CD4-positive, alpha-beta T cell treated with Interleukin-21 for 1 hour (primary cell): ENCODE results near the gene CERT1.
"Not testable (repeated sequence)": the region's sequence is repeated elsewhere in the genome, so short reads cannot be mapped to it uniquely, and the experiment has no call there.

ENCODE experiments used
- DNase-seq: peaks from one replicate; pipeline ENCODE4 v3.0.0-alpha.2; 2020

Gene CERT1

GRCh38 chr5:75511435-75512382 lies at the start of gene CERT1, which contains the start of gene POLK:
TSS of gene CERT1 (minus strand) at chr5:75511629. CDS start at chr5:75511207, 422 bp downstream.
TSS of gene POLK (plus strand) at chr5:75511891.
- peak; percentile 96 for DNase-seq

GRCh38 chr5:75560655-75561054 lies 49.2 kb upstream of the CERT1 start:
- not testable (repeated sequence) for DNase-seq

- DNase-seq = no peak
These were observed 47.7 kb upstream of the CERT1 start for GRCh38 chr5:75558981-75559632.

GRCh38 chr5:75558221-75558620 lies 46.8 kb upstream of the CERT1 start:
- DNase-seq = no peak

- no peak for DNase-seq
These were observed 41.9 kb upstream of the CERT1 start for GRCh38 chr5:75553358-75553757.

GRCh38 chr5:75552764-75553163 lies 41.3 kb upstream of the CERT1 start:
- no peak for DNase-seq

GRCh38 chr5:75551471-75551870 lies 40.0 kb upstream of the CERT1 start:
- no peak for DNase-seq

- no peak for DNase-seq
These were observed 39.2 kb upstream of the CERT1 start for GRCh38 chr5:75550597-75550996.

GRCh38 chr5:75547812-75548211 lies 36.4 kb upstream of the CERT1 start:
- no peak for DNase-seq

GRCh38 chr5:75546830-75547229 lies 35.4 kb upstream of the CERT1 start:
- no peak for DNase-seq

- DNase-seq = no peak
These were observed 33.7 kb upstream of the CERT1 start for GRCh38 chr5:75545131-75545530.

- no peak for DNase-seq
These were observed 26.8 kb upstream of the CERT1 start for GRCh38 chr5:75538211-75538610.

- DNase-seq = no peak
These were observed 25.4 kb upstream of the CERT1 start for GRCh38 chr5:75536694-75537360.

- no peak for DNase-seq
These were observed 24.7 kb upstream of the CERT1 start for GRCh38 chr5:75536147-75536546.

GRCh38 chr5:75534734-75535133 lies 23.3 kb upstream of the CERT1 start:
- DNase-seq = no peak

GRCh38 chr5:75533716-75534115 lies 22.3 kb upstream of the CERT1 start:
- not testable (repeated sequence) for DNase-seq

- no peak for DNase-seq
These were observed 20.8 kb upstream of the CERT1 start for GRCh38 chr5:75532190-75532589.

- no peak for DNase-seq
These were observed 17.8 kb upstream of the CERT1 start for GRCh38 chr5:75529185-75529584.

- no peak for DNase-seq
These were observed 14.6 kb upstream of the CERT1 start for GRCh38 chr5:75526070-75526469.

GRCh38 chr5:75525344-75525743 lies 13.9 kb upstream of the CERT1 start:
- DNase-seq = no peak

GRCh38 chr5:75524591-75524990 lies 13.2 kb upstream of the CERT1 start:
- no peak for DNase-seq

- DNase-seq = no peak
These were observed 12.6 kb upstream of the CERT1 start for GRCh38 chr5:75524071-75524470.

- DNase-seq = no peak
These were observed 11.8 kb upstream of the CERT1 start for GRCh38 chr5:75523275-75523674.

- DNase-seq = no peak
These were observed 11.1 kb upstream of the CERT1 start for GRCh38 chr5:75522542-75522941.
